Epithelial cell of esophagus (primary cell): Measurements from ENCODE around the gene TEDDM1.
"Not testable (repeated sequence)": the region's sequence is repeated elsewhere in the genome, so short reads cannot be mapped to it uniquely, and the experiment has no call there.

Experiments
- DNase-seq: peaks from one replicate; pipeline ENCODE4 v3.0.0; 2010; ENCODE audit warnings: low read depth
- H3K4me3 ChIP-seq: 2 replicates; pipeline ENCODE4 v1.5.1; 2011; ENCODE audit warnings: mild to moderate bottlenecking, low read length, control low read depth
- TF ChIP-seq, protein P1 (sequence below): IDR thresholded peaks from 2 replicates; pipeline ENCODE4 v1.5.1; 2011; ENCODE audit warnings: low read depth, mild to moderate bottlenecking, low read length, control low read depth, inconsistent platforms; ENCODE audit not compliant: insufficient read depth; ENCODE audit errors: missing control alignments

The TEDDM1 gene, protein sequence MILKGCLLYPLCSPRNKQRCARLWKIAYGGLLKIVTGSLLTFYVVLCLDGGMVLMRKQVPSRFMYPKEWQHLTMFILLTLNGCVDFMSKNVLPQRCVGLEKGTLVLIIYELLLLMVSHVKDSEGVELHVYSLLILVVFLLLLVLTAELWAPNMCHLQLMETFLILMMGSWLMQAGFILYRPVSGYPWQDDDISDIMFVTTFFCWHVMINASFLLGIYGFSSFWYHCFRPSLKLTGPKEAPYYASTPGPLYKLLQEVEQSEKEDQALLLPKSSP

GRCh38 chr1:182400567-182400966 is at the start of gene TEDDM1:
TEDDM1 (minus strand) TSS chr1:182400667; CDS start chr1:182400485, 182 bp downstream.
- DNase-seq, result no peak
- TF ChIP-seq, protein P1, sequence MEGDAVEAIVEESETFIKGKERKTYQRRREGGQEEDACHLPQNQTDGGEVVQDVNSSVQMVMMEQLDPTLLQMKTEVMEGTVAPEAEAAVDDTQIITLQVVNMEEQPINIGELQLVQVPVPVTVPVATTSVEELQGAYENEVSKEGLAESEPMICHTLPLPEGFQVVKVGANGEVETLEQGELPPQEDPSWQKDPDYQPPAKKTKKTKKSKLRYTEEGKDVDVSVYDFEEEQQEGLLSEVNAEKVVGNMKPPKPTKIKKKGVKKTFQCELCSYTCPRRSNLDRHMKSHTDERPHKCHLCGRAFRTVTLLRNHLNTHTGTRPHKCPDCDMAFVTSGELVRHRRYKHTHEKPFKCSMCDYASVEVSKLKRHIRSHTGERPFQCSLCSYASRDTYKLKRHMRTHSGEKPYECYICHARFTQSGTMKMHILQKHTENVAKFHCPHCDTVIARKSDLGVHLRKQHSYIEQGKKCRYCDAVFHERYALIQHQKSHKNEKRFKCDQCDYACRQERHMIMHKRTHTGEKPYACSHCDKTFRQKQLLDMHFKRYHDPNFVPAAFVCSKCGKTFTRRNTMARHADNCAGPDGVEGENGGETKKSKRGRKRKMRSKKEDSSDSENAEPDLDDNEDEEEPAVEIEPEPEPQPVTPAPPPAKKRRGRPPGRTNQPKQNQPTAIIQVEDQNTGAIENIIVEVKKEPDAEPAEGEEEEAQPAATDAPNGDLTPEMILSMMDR, result no peak
- H3K4me3 ChIP-seq, result no peak within 1 kb of the TSS

- DNase-seq, result no peak
- no peak within 1 kb of the TSS for H3K4me3 ChIP-seq
- TF ChIP-seq, protein P1, result no peak
Measured at GRCh38 chr1:182450087-182450486, 49.6 kb upstream of the TEDDM1 start, which contains the start of gene RGSL1. RGSL1 (plus strand) TSS chr1:182450146; CDS start chr1:182450166, 20 bp downstream.

- H3K4me3 ChIP-seq, result no peak overlapping the region
- TF ChIP-seq, protein P1, result no peak
- DNase-seq, result no peak
Measured at GRCh38 chr1:182447660-182448059, 47.2 kb upstream of the TEDDM1 start.

DNA sequence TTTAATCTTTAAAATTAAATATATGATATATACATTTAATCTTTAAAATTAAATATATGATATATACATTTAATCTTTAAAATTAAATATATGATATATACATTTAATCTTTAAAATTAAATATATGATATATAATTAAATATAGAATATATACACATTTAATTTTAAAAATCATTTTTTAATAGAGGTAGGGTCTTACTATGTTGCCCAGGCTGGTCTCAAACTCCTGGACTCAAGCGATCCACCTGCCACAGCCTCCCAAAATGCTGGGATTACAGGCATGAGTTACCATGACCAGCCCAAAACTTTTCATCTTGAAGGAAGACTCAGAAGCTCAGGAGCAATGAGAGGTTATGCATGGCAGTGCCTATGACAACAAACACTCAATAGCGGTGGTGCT is 46.7 kb upstream of the TEDDM1 start:
- not testable (repeated sequence) for H3K4me3 ChIP-seq, DNase-seq

GRCh38 chr1:182446033-182446669 is 45.7 kb upstream of the TEDDM1 start:
- peak; percentile 50 for DNase-seq
- TF ChIP-seq, protein P1, result peak; percentile 65

DNA sequence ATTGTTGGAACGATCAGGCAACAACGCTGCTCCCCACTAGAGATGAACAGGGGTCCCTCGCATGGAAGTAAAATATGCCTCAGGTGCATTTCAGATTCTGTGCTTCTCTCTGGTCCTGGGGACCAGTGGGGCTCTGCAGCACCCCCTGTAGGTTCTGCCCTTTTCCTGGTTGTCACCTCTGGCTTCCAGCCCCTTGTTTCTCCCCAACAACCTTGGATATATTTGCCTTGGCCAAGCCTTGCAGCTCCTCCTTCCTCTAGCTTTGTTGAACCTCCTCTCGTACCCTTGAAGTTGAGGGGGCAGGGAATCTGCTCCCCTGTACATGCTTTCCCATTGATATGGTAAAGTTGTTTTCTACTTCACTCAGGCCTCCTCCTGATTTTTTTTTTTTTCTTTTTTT is 44.0 kb upstream of the TEDDM1 start:
- TF ChIP-seq, protein P1, result no peak
- no peak overlapping the region for H3K4me3 ChIP-seq
- DNase-seq, result no peak

More at GRCh38 chr1:182446033-182446669, 45.7 kb upstream of the TEDDM1 start:
- no peak overlapping the region for H3K4me3 ChIP-seq

GRCh38 chr1:182442333-182442732 is 41.9 kb upstream of the TEDDM1 start:
- TF ChIP-seq, protein P1, result no peak
- DNase-seq, result no peak
- no peak overlapping the region for H3K4me3 ChIP-seq
